Activated CD4-positive, alpha-beta T cell treated with anti-CD3 and anti-CD28 coated beads, Interleukin-2, Interleukin-6, amounts not matched to agents 100 ng/mL and 50 ng/mL, durations not matched to agents 16 hours and 8 hours (primary cell): ENCODE measurements around the gene BICRAL.

Experiments used
- DNase-seq: peaks from one replicate; pipeline ENCODE4 v3.0.0-alpha.2; 2020

BICRAL gene

DNA sequence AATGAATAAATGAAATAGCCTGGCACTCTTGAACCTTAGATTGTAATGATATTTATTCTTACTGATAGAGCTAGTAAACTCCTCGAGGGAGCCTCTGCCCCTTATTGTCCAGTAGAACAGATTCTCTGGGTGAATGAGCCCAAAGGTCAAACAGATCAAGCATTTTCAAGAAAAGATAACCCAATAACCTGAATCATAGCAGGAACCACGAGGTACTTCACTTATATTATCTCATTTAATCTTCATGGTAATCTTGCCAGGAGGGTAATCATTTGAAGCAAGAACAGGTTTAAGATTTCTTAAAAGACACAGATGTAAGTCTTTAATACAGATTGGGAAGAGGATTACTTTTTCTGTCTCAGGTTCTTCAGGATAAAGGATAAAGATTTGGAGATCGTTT lies 18.9 kb upstream of the BICRAL start:
- DNase-seq: no peak

DNA sequence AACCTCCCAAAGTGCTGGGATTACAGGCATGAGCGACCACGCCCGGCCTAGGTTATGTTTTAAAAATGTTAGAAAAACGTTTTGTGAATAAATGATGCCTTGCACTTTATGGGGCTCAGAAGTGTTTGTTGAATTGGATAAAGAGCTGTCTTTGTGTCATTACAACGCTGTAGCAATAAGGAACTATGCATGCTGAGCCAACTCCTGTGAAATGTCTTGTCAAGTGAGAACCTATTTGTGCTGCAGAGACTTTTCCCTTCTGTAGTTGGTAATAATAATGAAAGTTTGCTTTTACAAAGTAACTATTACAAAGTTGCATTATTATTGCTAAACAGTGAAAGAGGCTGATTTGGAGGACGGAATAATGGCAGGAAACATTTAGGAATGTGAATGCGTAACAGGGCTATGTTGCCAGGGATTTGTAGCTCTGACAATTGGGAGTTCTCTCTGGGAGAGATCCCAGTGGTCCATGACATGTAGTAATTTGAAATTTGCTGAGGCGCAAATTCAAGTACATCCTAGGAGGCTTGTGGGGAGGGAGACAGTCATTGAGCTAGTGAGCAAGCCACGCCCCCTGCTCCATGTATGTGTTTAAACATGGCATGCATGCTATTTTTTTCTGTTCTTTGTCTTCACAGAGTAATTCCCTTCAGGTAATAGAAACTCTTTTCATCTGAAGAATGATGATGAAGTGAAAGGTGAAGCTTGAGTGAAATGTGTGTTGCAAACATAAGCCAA lies 16.8 kb upstream of the BICRAL start:
- no peak for DNase-seq

DNA sequence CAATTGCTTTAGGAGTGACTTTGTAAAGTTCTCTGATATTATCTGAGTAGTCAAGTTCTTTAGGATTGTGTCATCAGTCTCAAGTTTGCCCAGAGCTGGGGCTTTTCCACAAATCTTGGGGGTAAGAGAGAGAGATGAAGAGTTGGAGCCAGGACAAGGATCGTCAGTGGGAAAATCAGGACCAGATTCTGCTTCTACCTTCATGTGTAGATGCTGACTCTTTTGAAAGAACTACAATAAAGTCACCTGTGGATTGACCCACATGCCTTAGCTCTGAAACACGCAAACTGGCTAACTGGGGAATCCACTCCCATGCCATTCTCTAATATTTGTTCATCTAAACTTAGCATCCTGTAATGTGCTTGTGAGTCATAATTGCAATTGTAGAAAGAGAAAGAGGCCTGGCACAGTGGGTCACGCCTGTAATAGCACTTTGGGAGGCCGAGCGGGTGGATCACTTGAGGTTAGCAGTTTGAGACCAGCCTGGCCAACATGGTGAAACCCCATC lies 15.6 kb upstream of the BICRAL start:
- no peak for DNase-seq

DNA sequence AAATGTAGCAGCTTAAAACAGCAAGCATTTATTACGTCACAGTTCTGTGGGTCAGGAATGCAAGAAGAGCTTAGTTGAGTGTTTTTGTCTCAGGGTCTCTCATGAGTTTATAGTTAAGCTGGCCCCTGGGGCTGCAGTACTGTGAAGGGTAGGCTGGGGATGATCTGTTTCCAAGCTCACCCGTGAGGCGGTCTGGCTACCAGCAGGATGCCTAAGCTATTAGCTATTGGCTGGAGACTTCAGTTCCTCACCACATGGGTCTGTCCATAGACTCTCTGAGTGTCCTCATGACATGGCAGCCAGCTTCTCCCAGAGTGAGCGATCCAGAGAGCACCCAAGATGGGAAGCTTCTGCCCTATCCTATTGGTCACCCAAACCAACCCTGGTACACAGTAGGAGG lies 12.8 kb upstream of the BICRAL start:
- DNase-seq: no peak

DNA sequence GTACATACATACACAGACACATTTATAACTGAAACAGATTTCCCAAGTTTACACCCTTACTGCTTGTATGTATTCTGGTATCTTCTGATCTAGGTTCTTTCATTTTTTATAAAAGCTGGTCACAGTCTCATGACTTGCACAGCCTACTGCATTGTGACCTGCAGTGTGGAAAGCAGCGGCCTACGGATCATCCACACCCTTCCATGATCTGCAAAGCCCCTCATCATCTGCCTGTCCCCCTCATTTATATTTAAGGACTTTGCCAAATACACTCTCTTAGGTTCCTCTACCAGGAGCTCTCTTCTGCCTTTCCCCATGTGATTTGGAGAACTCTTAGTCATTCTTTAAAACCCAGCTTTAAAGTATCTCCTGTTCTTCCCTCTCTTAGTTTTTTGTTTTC lies 12.0 kb upstream of the BICRAL start:
- no peak for DNase-seq

DNA sequence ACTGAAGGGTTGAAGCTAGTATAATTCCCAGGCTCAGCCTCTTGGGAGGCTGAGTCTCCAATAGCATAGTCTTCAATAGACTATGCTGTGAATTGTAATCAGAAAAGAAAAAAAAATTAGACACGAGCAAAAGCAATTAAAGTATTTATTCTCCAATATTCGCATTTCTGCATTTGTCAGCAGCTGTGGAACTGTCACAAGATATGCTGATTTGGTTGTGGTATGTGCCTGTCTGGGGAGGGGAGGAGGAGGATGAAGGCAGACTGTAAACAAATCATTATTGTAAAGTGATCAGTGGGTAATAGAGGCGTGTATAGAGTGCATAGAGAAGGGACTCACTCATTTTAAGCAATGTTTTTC lies 10.1 kb upstream of the BICRAL start:
- DNase-seq: no peak

DNA sequence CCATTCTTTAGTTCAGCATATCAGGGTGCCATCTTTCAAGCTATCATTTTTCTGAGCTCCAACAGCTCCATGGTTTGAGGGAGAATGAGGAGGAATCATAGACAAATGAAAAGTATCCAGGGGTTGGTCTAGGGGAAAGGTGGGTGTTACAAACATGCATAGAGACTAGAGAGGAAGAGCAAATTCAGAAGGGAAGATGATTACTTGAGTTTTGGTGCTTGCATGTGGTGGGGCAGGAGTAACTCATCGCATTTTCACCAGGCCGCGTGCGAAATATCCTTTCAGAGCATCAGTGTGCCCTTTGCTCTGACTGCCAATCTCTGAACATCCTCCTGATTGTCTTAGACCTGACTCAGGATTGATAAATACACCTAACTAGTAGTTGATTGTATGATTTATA lies 7.7 kb upstream of the BICRAL start:
- peak; percentile 46 for DNase-seq

DNA sequence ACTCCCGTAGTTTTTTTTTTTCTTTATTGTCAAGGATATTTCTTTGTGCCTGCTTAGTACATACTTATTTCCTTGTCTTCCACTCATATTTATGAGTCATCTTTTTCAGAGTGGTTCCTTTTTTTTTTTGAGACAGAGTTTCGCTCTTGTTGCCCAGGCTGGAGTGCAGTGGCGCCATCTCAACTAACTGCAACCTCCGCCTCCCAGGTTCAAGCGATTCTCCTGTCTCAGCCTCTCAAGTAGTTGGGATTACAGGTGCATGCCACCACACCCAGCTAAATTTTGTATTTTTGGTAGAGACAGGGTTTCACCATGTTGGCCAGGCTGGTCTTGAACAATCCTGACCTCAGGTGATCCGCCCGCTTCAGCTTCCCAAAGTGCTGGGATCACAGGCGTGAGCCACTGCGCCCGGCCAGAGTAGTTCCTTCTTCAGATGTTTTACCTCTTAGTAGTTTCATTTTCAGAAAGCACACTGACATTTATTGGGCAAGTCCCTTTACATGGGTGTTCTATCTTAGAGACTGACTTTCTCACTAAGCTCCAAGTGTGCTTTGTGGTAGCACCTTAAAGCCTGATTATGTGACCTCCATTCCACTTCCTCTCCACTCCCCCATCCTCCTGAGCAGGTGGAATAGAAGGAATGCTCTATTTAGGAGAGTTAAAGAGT lies 6.9 kb upstream of the BICRAL start:
- peak; percentile 72 for DNase-seq

DNA sequence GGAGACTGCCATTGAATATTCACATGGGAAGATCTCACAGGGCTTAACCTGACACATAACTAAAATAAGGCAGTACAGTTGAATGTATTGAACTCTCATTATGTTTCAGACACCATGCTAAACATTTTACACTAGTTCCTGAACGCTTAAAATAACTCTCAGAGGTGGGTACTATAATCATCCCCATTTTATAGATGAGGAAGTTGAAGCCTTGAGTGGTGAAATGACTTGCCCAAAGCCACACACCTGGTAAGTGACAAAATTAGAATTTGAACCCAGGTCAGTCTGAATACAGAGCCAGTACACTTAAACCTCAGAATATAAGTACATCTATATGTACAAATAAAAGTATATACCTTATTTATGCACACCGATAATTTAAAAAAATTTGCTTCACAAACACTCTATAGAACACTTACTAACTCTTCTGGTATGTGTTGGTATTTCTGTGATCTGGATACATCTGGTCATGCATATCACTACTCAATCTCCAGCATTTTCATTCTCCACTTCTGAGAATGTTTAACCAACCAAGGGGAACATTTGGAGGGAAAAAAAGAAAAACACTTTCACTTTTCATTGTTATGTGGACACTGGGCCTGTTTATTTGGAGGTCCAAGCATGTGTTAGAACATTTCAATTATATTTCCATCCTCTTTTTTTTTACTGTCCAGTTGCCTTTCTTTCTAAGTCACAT lies 4.6 kb upstream of the BICRAL start:
- peak; percentile 45 for DNase-seq

DNA sequence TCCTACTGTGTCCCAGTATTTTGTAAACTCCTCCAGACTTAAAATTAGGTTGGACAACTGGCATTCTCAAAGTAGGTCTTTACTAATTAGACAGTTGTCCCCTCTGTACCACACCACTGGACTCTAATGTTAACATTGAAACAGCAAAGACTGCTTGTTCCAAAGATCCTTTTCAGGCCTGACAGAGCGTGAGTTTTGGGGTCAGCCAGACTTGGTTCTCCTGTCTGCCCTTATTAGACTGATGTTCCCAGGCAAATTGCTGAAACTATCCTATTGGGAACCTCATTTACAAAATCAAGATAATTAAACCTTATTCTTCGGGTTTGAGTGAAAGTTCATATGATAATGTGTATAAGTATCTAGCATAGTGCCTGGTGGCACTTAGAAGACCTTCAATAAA lies 3.7 kb upstream of the BICRAL start:
- no peak for DNase-seq

DNA sequence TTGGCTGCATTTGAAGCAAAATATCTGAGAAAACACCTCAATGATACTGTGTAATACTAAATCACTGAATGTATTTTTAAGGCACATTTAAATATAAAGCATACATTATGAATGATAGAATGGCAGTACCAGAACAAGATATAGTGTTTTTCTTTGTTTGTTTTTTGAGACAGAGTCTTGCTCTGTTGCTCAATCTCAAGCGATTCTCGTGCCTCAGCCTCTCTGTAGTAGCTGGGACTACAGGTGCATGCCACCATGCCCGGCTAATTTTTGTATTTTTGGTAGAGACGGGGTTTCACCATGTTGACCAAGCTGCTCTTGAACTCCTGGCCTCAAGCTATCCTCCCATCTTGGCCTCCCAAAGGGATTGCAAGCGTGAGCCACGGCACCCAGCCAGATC lies 2.3 kb upstream of the BICRAL start:
- no peak for DNase-seq

DNA sequence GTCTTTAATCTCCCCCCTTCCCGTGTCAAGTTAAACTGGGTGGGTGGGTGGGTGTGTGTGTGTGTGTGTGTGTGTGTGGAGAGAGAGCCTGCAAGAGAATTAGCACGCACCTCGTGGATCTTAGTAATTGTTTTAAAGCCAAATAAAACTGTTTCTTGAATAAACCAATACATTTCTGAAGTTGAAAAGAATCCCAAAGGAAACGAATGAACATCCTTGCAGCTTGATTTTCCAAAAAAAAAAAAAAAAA lies 381 bp upstream of the BICRAL start:
- no peak for DNase-seq

DNA sequence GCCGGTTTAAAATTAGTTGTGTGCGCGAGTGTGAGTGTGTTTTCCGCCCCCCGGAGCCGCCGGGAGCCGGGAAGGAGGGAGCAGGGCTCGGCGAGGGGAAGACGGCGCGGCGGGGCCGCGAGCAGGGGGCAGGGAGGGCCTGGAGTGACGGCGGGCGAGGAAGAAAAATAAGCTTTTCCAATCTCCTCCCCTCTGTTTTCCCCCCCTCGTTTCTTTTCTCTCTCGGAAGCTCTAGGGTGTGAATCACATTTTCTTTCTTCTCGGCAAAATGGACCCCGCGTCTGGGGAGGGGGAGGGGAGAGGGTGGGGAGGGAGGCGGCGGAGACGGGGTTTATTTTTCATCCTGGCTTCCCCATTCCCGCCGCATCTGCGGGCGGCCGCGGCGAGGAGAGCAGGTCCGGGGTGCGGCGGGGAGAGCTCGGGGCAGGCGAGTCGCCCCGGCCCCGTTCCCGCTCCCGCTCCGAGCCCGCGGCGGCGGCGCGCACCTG lies 881 bp downstream of the BICRAL start:
- DNase-seq: peak; percentile 77

DNA sequence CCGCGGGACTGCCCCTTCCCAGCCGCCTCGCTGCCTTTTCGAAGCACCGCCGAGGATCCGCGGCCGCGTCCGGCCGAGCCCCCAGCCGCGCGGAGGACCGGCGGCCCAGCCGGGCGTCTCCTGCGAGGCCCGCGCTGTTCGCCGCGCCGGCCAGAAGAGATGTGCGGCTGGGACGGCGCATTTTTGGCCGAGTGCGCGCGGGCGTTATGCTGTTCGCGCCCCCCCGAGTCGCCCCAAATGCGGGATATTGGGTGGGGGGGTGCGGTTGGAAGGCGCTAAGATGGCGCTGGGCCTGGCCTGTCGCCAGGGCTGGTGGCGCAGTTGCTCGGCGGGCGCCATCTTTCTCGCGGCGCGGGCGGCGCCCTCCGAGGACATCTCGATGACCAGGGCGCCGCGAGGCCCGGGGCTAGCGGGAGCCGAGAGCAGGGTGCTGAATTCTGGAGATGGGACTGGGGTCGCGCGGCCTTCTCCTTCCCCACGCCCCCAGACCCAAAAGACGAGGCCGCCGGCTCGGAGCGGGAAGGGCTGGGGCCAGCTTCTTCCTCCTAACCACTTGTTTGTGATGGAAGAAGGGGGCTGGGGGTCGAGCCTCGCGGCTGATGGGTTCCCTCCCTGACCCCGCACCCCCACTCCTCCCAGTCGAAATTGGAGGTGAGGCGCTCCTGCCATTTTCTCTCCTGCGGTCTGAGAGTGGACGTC lies 1.5 kb downstream of the BICRAL start:
- peak; percentile 73 for DNase-seq

DNA sequence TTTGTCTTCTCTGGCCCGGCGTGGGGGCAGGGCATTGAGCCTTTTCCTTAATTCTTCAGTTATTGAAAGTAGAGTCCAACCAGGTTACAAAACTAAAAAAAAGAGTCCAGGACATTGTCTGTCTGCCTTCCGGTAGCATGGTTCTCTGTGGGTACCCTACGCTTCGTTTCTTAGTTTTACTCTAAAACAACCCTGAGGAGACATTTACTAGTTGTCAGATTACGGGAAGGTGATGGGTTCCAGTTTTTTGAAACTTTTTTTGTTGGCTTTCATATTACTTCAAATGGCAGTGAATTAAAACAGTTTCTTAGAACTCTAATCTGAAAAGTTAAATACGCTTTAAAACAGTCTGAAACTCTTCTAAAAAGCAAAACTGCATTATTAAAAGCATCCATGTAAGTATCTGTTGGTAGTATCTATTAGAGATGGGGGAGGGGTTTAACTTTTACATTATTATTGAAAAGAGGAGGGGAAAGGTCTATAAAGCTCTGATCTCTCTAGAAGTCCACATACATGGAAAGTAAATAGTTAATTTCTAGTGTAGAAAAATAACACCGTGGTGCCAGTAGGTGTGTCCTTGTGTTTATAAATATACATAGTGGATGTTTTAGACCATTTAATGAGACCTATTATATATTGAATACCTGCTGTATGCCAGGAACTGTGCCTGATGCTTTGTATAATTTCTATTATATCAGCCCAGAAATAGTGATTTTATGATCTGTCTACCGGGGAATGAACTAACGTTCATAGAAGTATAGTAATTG lies 2.2 kb downstream of the BICRAL start:
- DNase-seq: no peak

DNA sequence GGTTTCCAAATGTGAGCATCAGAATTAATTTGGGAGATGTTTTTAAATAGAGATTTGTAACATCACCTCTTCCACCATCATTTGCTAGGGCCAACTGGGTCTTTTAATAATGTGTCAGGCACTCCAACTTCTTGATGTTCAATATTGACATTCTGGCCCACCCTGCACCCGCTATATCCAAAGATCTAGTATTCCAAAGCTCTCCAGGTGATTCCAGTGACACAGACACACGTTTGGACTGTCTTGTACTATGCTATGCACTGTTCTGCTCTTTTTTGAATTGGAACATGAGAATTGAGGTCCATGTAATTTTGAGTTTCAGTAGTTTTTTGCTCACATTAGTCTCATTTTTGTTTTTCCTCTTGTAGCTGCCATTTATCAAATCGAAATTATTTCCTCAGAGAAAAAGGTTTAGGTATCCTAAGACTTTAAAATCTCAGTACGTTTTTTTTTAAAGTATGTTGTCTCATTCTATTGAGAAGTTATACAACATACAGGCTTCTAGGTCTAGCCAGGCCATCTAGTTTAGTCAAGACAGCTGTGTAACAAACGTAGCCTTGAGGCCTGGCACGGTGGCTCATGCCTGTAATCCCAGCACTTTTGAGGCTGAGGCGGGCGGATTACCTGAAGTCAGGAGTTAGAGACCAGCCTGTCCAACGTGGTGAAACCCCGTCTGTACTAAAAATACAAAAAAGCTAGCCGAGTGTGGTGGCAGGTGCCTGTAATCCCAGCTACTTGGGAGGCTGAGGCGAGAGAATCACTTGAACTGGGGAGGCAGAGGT lies 3.1 kb downstream of the BICRAL start:
- DNase-seq: no peak

DNA sequence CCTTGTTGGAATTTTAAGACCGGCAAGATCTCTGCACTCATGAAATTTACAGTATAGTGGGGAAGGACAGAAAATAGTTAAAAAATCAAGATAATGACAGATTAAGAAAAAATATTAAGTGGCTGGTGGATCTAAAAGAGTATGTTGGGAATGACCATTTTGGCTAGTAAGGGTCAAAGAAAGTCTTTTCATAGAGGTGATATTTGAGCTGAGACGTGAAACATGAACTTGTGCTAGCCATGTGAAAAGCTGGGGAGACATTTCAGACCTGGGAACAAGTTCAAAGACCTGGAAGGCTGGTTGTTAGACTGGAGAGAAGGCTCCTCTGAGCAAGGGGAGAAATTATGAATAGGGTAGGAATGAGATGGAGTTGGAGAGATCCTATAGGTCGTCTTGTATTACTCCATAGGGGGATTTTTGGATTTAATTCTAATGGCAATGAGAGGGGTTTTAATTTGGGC lies 4.7 kb downstream of the BICRAL start:
- DNase-seq: no peak

DNA sequence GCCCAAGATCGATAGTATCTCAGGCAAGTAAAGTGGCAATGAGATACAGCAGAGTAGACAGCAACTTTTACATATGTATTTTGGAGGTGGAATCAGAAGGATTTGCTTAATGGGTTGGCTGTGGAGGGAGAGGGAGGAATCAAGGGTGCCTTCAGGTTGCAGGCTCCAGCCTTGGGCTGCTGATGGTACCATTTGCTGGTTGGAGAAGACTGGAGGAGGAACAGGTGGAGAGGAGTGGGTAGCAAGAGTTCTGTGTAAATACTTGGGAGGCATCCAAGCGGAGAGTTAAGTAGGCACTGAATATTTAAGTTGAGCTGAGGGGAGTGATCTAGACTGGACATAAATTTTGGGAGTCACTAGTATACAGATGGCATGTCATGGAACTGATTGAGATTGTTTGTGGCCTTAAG lies 5.2 kb downstream of the BICRAL start:
- no peak for DNase-seq

DNA sequence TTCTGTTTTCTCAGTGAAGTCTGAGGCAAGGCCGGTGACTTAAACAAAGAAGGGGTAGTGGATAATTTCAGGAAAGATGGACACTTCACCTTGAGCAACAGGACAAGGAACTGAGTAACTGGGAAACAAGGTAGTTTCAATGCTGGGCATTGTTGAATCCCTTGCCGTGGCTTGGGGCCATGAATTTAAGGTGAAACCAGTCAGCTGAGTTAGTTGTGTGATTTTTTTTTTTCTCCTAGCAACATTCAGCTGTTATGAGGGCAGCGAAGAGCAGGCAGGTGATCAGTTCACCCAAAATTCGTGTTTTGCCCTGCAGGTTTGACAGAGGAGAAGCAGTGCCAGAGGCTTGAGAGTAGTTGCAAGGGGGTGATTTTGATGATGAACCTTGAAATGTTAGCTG lies 6.8 kb downstream of the BICRAL start:
- DNase-seq: no peak

DNA sequence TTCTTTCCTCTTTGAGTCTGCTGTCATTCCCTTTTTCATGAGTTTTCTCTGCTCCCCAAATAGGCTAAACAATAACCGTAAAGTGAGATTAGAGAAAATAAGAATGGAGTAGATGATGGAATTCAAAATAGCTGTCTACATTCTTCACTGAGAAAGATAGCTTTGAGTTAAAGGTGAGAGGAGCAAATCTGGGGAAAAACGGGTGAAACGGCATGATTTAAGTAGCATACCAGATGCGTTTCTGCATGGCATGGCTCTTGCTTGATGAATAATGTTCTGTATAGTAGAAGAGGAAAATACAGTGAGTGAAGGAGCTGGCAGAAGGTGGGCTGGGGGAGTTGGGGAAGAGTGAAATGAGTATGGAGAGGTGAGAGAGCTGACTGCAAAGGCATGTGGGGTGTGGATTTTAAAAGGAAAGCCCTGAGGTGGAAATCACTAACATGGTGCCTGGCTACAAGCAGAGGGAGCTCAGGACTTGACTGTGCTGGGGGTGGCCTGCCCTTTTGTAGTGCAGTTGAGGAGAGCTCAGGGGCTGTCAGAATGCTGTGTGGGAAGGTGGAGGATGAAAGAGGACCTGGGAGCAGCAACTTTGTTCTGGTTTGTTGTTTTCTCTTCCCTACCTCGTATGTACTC lies 8.8 kb downstream of the BICRAL start:
- DNase-seq: no peak

DNA sequence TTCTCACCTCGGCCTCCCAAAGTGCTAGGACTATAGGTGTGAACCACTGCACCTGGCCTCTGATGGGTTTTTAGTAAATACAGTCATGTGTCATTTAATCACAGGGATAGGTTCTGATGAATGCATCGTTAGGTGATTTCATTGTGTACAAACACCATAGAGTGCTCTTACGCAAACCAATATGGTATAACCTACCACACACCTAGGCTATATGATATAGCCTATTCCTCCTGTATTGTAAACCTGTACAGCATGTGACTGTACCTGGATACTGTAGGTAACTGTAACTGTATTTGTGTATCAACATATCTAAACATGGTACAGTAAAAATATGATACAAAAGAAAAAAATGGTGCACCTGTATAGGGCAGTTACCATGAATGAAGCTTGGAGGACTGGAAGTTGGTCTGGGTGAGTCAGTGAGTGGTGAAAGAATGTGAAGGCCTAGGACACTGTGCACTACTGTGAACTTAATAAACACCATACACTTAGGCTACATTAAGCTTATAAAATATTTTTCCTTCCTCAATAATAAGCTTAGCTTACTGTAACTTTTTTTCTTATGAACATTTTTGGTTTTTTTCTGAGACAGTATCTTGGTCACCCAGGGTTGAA lies 10.0 kb downstream of the BICRAL start:
- DNase-seq: no peak
